NCI-H345 (cell line): ENCODE measurements around the gene GGN.
A peak's percentile ranks its signal among the peaks of the same experiment; 100 is the strongest.
"Not testable (repeated sequence)": the region's sequence is repeated elsewhere in the genome, so short reads cannot be mapped to it uniquely, and the experiment has no call there.

Experiments
- DNase-seq: peaks from one replicate; lab custom pipeline; 2025; lab: John Stamatoyannopoulos, UW

The GGN gene

GRCh38 chr19:38362076-38362945, 25.5 kb downstream of the GGN start:
- DNase-seq, result peak; percentile 98

GRCh38 chr19:38361633-38362075, 26.2 kb downstream of the GGN start:
- DNase-seq, result peak; percentile 98

GRCh38 chr19:38360839-38361631, 26.8 kb downstream of the GGN start:
- DNase-seq, result no peak

GRCh38 chr19:38360351-38360750, 27.5 kb downstream of the GGN start:
- peak; percentile 46 for DNase-seq

- no peak for DNase-seq
Measured at GRCh38 chr19:38359242-38360021, 28.4 kb downstream of the GGN start.

GRCh38 chr19:38358071-38358470, 29.8 kb downstream of the GGN start:
- DNase-seq, result no peak

- no peak for DNase-seq
Measured at GRCh38 chr19:38355728-38356725, 31.8 kb downstream of the GGN start.

GRCh38 chr19:38352611-38353010, 35.2 kb downstream of the GGN start:
- no peak for DNase-seq

- DNase-seq, result no peak
Measured at GRCh38 chr19:38351865-38352395, 35.9 kb downstream of the GGN start.

- no peak for DNase-seq
Measured at GRCh38 chr19:38350883-38351282, 37.0 kb downstream of the GGN start.

- no peak for DNase-seq
Measured at GRCh38 chr19:38346837-38347236, 41.0 kb downstream of the GGN start.

GRCh38 chr19:38340927-38341326, 46.9 kb downstream of the GGN start:
- DNase-seq, result no peak

- not testable (repeated sequence) for DNase-seq
Measured at GRCh38 chr19:38339011-38339410, 48.8 kb downstream of the GGN start.

- DNase-seq, result no peak
Measured at GRCh38 chr19:38337360-38337653, 50.5 kb downstream of the GGN start.

GRCh38 chr19:38336638-38337359, 51.0 kb downstream of the GGN start:
- DNase-seq, result peak; percentile 100

- peak; percentile 100 for DNase-seq
Measured at GRCh38 chr19:38335949-38336637, 51.7 kb downstream of the GGN start.
